ENCODE results near the gene NPR1.
"Not testable (repeated sequence)": the region's sequence is repeated elsewhere in the genome, so short reads cannot be mapped to it uniquely, and the experiment has no call there.

GRCh38 chr1:153668672-153669071, 9.8 kb upstream of the NPR1 start:
- TF ChIP-seq SP2 (tag by site-specific recombination; IDR thresholded peaks at IDR 0.05); ZNF76 (tag by site-specific recombination; IDR thresholded peaks at IDR 0.05; ENCODE audit: borderline replicate concordance, low read depth); CTCF (tag by site-specific recombination; IDR thresholded peaks at IDR 0.05); ZBTB7A (tag by site-specific recombination; IDR thresholded peaks at IDR 0.05; ENCODE audit: low read depth); YY1 (tag by site-specific recombination; IDR thresholded peaks at IDR 0.05); ZNF202 (tag by site-specific recombination; IDR thresholded peaks at IDR 0.05; ENCODE audit: borderline replicate concordance); ZNF747 (tag by site-specific recombination; IDR thresholded peaks at IDR 0.05); ZNF404 (tag by site-specific recombination; IDR thresholded peaks at IDR 0.05); KLF8 (tag by site-specific recombination; IDR thresholded peaks at IDR 0.05); ZNF521 (tag by site-specific recombination; IDR thresholded peaks at IDR 0.05); ZBTB11 (tag by site-specific recombination; conservative IDR thresholded peaks at IDR 0.05; ENCODE audit: low read depth): not testable (repeated sequence)

Measured in HEK293 (cell line).